OCI-LY7 (cell line): ENCODE measurements around the gene FAM177A1. TPM values are rescaled to one million over a fixed set of nuclear protein-coding genes. Genes with fewer than 3 reads are reported as not detected.

Source experiments
- BruUV-seq: library from RNA; stranded (reverse); fragments of 400-500 nt; replicated peaks from 2 replicates; lab custom pipeline; 2021; lab: Mats Ljungman, UMichigan
- CTCF ChIA-PET: fragments of 300-600 bp; sonication (Branson Sonifier 250); formaldehyde crosslinking; loops from one replicate; lab custom pipeline; 2022; ENCODE audit warnings: antibody characterized with exemption; ENCODE audit not compliant: unreplicated experiment; lab: Charles Lee
- POLR2A ChIA-PET: fragments of 300-600 bp; sonication (Branson Sonifier 250); formaldehyde crosslinking; loops from one replicate; lab custom pipeline; 2022; ENCODE audit warnings: antibody characterized with exemption; lab: Charles Lee
- DNase-seq: peaks from one replicate; pipeline ENCODE4 v3.0.0-alpha.2; 2015; ENCODE audit warnings: low spot score
- H2AFZ ChIP-seq: fragments of 200-600 bp; sonication (generic), shearing (Covaris generic); 2 replicates; pipeline ENCODE4 v1.6.1; 2014; ENCODE audit warnings: mild to moderate bottlenecking, antibody characterized with exemption, low read length, moderate library complexity
- H3K27ac ChIP-seq: fragments of 200-600 bp; sonication (generic); 2 replicates; pipeline ENCODE4 v1.5.1; 2014; ENCODE audit warnings: mixed run types, low read depth, mild to moderate bottlenecking, moderate library complexity, low read length, inconsistent platforms; ENCODE audit not compliant: poor library complexity, severe bottlenecking
- H3K36me3 ChIP-seq: fragments of 200-600 bp; sonication (generic); 2 replicates; pipeline ENCODE4 v1.6.1; 2014; ENCODE audit warnings: mild to moderate bottlenecking, antibody characterized with exemption, low read length, moderate library complexity, mixed read lengths; ENCODE audit not compliant: insufficient read depth
- H3K4me1 ChIP-seq: fragments of 200-600 bp; sonication (generic); 2 replicates; pipeline ENCODE4 v1.5.1; 2014; ENCODE audit warnings: mild to moderate bottlenecking, low read length; ENCODE audit not compliant: insufficient read depth, poor library complexity, severe bottlenecking
- H3K4me2 ChIP-seq: fragments of 200-600 bp; sonication (generic); 2 replicates; pipeline ENCODE4 v1.6.1; 2014; ENCODE audit warnings: mild to moderate bottlenecking, low read length
- H3K4me3 ChIP-seq: fragments of 200-600 bp; sonication (generic); 2 replicates; pipeline ENCODE4 v1.5.1; 2014; ENCODE audit warnings: mild to moderate bottlenecking, low read depth, low read length; ENCODE audit not compliant: poor library complexity, severe bottlenecking
- H3K79me2 ChIP-seq: fragments of 200-600 bp; sonication (generic); 2 replicates; pipeline ENCODE4 v1.6.1; 2016; ENCODE audit warnings: low read depth, mild to moderate bottlenecking, low read length, moderate library complexity, mixed read lengths; ENCODE audit not compliant: insufficient read depth
- H3K9me2 ChIP-seq: fragments of 200-600 bp; sonication (generic); 2 replicates; pipeline ENCODE4 v1.6.1; 2016; ENCODE audit warnings: mild to moderate bottlenecking, low read length, mixed read lengths; ENCODE audit not compliant: insufficient read depth
- H3K9me3 ChIP-seq: fragments of 200-600 bp; sonication (generic); 2 replicates; pipeline ENCODE4 v1.6.1; 2014; ENCODE audit warnings: mild to moderate bottlenecking, mixed run types, low read length, mixed read lengths
- H4K20me1 ChIP-seq: fragments of 200-600 bp; sonication (generic); 2 replicates; pipeline ENCODE4 v1.6.1; 2014; ENCODE audit warnings: mild to moderate bottlenecking, antibody characterized with exemption, low read length, moderate library complexity, mixed read lengths; ENCODE audit not compliant: insufficient read depth
- EZH2phosphoT487 ChIP-seq: fragments of 200-600 bp; sonication (generic); IDR thresholded peaks from 2 replicates; pipeline ENCODE4 v1.6.1; 2018; ENCODE audit warnings: low read depth, borderline replicate concordance, mild to moderate bottlenecking, mixed run types, antibody characterized with exemption, low read length, moderate library complexity, mixed read lengths
- intact Hi-C: fragments of 100-400 bp; cut with micrococcal nuclease; formaldehyde crosslinking; loops from one replicate; pipeline ENCODE4 v1.10.0; 2022; ENCODE audit not compliant: unreplicated experiment
- total RNA-seq, 2 experiments: library from RNA; depleted of rRNA in 1 of 2; stranded (reverse); fragments of >200 nt in 1 of 2; shearing (Covaris generic) in 1 of 2; gene quantifications; 2 replicates each; pipeline ENCODE4 v1.2.3, GENCODE V29; 2014 to 2022
- TF ChIP-seq, protein P1 (sequence below): fragments of 200-600 bp; sonication (generic); conservative IDR thresholded peaks from 2 replicates; pipeline ENCODE4 v1.5.1; 2014; ENCODE audit warnings: mild to moderate bottlenecking, antibody characterized with exemption, low read length, moderate library complexity, mixed read lengths

The FAM177A1 gene
- total RNA-seq, 2 experiments from 2014 or later: 17.3 to 31.8 TPM

DNA sequence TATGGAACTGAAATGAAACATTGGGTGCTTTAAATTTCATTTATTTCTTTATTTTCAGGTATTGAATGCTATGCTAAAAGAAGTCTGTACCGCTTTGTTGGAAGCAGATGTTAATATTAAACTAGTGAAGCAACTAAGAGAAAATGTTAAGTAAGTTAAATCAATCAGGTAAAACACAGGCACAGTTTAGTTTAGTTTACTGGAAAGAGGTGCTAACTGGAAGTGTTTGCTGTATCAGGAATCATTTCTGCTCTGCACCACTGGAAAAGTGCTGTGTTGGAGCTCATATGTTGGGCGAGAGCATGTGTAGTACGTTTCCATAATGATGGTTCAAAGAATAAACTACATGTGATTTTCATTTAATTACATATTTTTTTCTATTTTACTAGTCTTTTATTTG is 46.6 kb upstream of the FAM177A1 start:
- Histone ChIP-seq H3K9me3 (no peaks in the 10 kb centered on the region), H4K20me1 (0 out of 2 replicates have a peak, but pooled peaks cover 7% of the 10 kb centered on the region), H3K9me2 (no peaks in the 10 kb centered on the region), H3K4me2 (no peak overlapping the region), H3K36me3 (peaks cover 69% of the 10 kb centered on the region), H3K4me3 (no peak overlapping the region), H2AFZ (no peak overlapping the region), H3K4me1 (no peaks in the 10 kb centered on the region), H3K79me2 (peaks cover 26% of the 10 kb centered on the region), H3K27ac (no peak overlapping the region)
- DNase-seq: no peak
- ChIA-PET CTCF (interaction anchor here (0.6 kb wide), 1 partner anchor 420 kb away, joined by 3 read pairs; no protein-coding TSS in a partner anchor), POLR2A (interaction anchor here (0.6 to 1.0 kb wide), 3 partner anchors 11 to 318 kb away, joined by 3 to 4 read pairs (median 3); no protein-coding TSS in a partner anchor)
- no TSS peak for BruUV-seq
- TF ChIP-seq, protein P1, sequence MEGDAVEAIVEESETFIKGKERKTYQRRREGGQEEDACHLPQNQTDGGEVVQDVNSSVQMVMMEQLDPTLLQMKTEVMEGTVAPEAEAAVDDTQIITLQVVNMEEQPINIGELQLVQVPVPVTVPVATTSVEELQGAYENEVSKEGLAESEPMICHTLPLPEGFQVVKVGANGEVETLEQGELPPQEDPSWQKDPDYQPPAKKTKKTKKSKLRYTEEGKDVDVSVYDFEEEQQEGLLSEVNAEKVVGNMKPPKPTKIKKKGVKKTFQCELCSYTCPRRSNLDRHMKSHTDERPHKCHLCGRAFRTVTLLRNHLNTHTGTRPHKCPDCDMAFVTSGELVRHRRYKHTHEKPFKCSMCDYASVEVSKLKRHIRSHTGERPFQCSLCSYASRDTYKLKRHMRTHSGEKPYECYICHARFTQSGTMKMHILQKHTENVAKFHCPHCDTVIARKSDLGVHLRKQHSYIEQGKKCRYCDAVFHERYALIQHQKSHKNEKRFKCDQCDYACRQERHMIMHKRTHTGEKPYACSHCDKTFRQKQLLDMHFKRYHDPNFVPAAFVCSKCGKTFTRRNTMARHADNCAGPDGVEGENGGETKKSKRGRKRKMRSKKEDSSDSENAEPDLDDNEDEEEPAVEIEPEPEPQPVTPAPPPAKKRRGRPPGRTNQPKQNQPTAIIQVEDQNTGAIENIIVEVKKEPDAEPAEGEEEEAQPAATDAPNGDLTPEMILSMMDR: no peak
- no peak for TF ChIP-seq EZH2phosphoT487
- intact Hi-C loops: no loop called here

DNA sequence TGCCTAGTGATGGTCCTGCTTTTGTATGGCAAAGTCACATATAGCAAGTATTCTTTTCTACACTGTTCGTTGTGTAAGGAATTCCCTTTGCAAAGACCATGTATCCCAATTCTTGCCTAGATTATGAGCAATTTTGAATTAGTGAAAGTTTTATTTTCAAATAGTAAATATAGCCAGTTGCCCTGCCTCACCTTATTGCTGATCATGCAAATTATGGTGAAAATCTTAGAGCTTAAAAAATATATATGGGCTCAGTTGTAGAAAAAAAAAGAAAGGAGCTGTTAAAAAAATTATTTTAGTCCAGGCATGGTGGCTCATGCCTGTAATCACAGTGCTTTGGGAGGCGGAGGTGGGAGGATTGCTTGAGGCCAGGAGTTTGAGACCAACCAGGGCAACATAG is 44.5 kb upstream of the FAM177A1 start:
- POLR2A ChIA-PET: interaction anchor here (0.7 to 1.3 kb wide), 3 partner anchors 12 to 344 kb away, joined by 3 read pairs; no protein-coding TSS in a partner anchor
- no TSS peak for BruUV-seq
- Histone ChIP-seq H3K4me2 (no peak overlapping the region), H3K4me3 (no peak overlapping the region), H3K4me1 (no peaks in the 10 kb centered on the region), H3K27ac (no peak overlapping the region), H3K36me3 (peaks cover 72% of the 10 kb centered on the region), H3K9me3 (no peaks in the 10 kb centered on the region), H4K20me1 (no peaks in the 10 kb centered on the region), H2AFZ (no peak overlapping the region), H3K9me2 (no peaks in the 10 kb centered on the region), H3K79me2 (peaks cover 7% of the 10 kb centered on the region; the same call in 1 of the 2 replicates)
- intact Hi-C loops: no loop called here
- TF ChIP-seq, protein P1: no peak
- TF ChIP-seq EZH2phosphoT487: no peak
- CTCF ChIA-PET: no interaction called here
- no peak for DNase-seq

DNA sequence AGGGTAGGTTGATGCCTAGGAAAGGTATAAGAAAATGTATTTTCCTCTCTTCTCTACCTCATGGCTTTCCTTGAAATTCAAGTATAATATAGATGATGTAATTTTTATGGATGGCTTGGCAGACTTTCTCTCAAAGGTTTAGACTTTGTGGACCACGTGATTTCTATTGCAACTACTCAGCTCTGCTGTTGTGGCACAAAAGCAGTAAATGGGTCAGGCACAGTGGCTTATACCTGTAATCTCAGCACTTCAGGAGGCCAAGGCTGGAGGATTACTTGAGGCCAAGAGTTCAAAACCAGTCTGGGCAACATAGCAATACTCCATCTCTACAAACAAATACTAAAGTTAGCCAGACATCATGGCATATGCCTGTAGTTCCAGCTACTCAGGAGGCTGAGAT is 41.2 kb upstream of the FAM177A1 start:
- H3K27ac ChIP-seq: no peak overlapping the region
- intact Hi-C loops: no loop called here
- POLR2A ChIA-PET: interaction anchor here (0.6 to 1.6 kb wide), 3 partner anchors 12 to 39 kb away, joined by 3 to 8 read pairs (median 7); no protein-coding TSS in a partner anchor

More for the DNA sequence above, 41.2 kb upstream of the FAM177A1 start:
- no peak overlapping the region for H3K4me3 ChIP-seq
- H3K36me3 ChIP-seq: peaks cover 73% of the 10 kb centered on the region
- no peak overlapping the region for H3K4me2 ChIP-seq
- no peaks in the 10 kb centered on the region for H3K79me2 ChIP-seq
- H3K4me1 ChIP-seq: no peaks in the 10 kb centered on the region
- no peaks in the 10 kb centered on the region for H3K9me3 ChIP-seq
- DNase-seq: no peak
- H2AFZ ChIP-seq: no peak overlapping the region
- TF ChIP-seq EZH2phosphoT487: no peak
- TF ChIP-seq, protein P1: no peak
- H4K20me1 ChIP-seq: no peaks in the 10 kb centered on the region
- BruUV-seq: no TSS peak
- CTCF ChIA-PET: no interaction called here
- H3K9me2 ChIP-seq: no peaks in the 10 kb centered on the region
